HepG2 (cell line): ENCODE measurements around the gene TBXA2R. TPM values are rescaled to one million over a fixed set of nuclear protein-coding genes. Genes with fewer than 3 reads are reported as not detected.

Experiments used
- CCAR2 ChIP-seq: fragments of 200-400 bp; formaldehyde crosslinking; optimal IDR thresholded peaks from 2 replicates; pipeline ENCODE3; 2018; ENCODE audit warnings: low read depth, mild to moderate bottlenecking, low read length, moderate library complexity
- GPN1 ChIP-seq: sonication (generic); formaldehyde crosslinking; IDR thresholded peaks from 2 replicates; pipeline ENCODE4 v1.5.1; 2020; ENCODE audit warnings: missing genetic modification reagents, borderline replicate concordance
- NRL ChIP-seq: sonication (generic); formaldehyde crosslinking; IDR thresholded peaks from 2 replicates; pipeline ENCODE4 v1.5.0; 2020; ENCODE audit warnings: missing genetic modification reagents, mild to moderate bottlenecking, moderate library complexity, borderline replicate concordance
- SP140L ChIP-seq: sonication (generic); formaldehyde crosslinking; IDR thresholded peaks from 2 replicates; pipeline ENCODE4 v1.4.0; 2020; ENCODE audit warnings: missing genetic modification reagents, borderline replicate concordance
- polyA plus RNA-seq, 8 experiments: library from polyadenylated mRNA; depleted of rRNA in 3 of 8; stranded (reverse) in 7 of 8; unstranded in 1 of 8; fragments of >200 nt; fragmentation: Illumina TruSeq in 4 of 8; extraction: Trizol in 4 of 8; gene quantifications; 2 replicates each; pipeline versions ENCODE4 v1.2.1 to v1.2.3, GENCODE V29; 2011 to 2016; ENCODE audit warnings: low read depth in 4 of 8, missing spikeins in 1 of 8, mixed read lengths in 1 of 8; ENCODE audit not compliant: insufficient read depth in 1 of 8
- total RNA-seq, 5 experiments: library from RNA; depleted of rRNA; stranded (reverse); fragments of >200 nt; fragmentation: Illumina TruSeq; extraction: Trizol; gene quantifications; 2 replicates each; pipeline ENCODE4 v1.2.3, GENCODE V29; 2016; ENCODE audit warnings: low read depth in 1 of 5
- TF ChIP-seq, protein P1 (sequence below): sonication (generic); formaldehyde crosslinking; IDR thresholded peaks from 2 replicates; pipeline ENCODE4 v1.8.1; 2023; ENCODE audit warnings: mild to moderate bottlenecking, inconsistent platforms, moderate library complexity, missing genetic modification reagents, borderline replicate concordance
- TF ChIP-seq, protein P2 (sequence below): sonication (generic); formaldehyde crosslinking; IDR thresholded peaks from one replicate; pipeline ENCODE4 v1.5.1; 2020; ENCODE audit warnings: mild to moderate bottlenecking, missing genetic modification reagents; ENCODE audit errors: not compliant biosample characterization

Gene TBXA2R
- total and polyA plus RNA-seq, 2 of the 13 experiments (the other 11 are each of a cell fraction or from before 2014, with no cell fraction given) = 0.09 TPM; not detected in 1

GRCh38 chr19:3645726-3646125 lies 39.1 kb upstream of the TBXA2R start (continued):
- TF ChIP-seq, protein P1, sequence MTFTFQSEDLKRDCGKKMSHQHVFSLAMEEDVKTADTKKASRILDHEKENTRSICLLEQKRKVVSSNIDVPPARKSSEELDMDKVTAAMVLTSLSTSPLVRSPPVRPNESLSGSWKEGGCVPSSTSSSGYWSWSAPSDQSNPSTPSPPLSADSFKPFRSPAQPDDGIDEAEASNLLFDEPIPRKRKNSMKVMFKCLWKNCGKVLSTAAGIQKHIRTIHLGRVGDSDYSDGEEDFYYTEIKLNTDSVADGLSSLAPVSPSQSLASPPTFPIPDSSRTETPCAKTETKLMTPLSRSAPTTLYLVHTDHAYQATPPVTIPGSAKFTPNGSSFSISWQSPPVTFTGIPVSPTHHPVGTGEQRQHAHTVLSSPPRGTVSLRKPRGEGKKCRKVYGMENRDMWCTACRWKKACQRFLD (CRISPR knock-in tag) = no peak
- TF ChIP-seq CCAR2 (no peak), SP140L (CRISPR knock-in tag) (no peak), GPN1 (no peak), NRL (CRISPR knock-in tag) (no peak)
- TF ChIP-seq, protein P2, sequence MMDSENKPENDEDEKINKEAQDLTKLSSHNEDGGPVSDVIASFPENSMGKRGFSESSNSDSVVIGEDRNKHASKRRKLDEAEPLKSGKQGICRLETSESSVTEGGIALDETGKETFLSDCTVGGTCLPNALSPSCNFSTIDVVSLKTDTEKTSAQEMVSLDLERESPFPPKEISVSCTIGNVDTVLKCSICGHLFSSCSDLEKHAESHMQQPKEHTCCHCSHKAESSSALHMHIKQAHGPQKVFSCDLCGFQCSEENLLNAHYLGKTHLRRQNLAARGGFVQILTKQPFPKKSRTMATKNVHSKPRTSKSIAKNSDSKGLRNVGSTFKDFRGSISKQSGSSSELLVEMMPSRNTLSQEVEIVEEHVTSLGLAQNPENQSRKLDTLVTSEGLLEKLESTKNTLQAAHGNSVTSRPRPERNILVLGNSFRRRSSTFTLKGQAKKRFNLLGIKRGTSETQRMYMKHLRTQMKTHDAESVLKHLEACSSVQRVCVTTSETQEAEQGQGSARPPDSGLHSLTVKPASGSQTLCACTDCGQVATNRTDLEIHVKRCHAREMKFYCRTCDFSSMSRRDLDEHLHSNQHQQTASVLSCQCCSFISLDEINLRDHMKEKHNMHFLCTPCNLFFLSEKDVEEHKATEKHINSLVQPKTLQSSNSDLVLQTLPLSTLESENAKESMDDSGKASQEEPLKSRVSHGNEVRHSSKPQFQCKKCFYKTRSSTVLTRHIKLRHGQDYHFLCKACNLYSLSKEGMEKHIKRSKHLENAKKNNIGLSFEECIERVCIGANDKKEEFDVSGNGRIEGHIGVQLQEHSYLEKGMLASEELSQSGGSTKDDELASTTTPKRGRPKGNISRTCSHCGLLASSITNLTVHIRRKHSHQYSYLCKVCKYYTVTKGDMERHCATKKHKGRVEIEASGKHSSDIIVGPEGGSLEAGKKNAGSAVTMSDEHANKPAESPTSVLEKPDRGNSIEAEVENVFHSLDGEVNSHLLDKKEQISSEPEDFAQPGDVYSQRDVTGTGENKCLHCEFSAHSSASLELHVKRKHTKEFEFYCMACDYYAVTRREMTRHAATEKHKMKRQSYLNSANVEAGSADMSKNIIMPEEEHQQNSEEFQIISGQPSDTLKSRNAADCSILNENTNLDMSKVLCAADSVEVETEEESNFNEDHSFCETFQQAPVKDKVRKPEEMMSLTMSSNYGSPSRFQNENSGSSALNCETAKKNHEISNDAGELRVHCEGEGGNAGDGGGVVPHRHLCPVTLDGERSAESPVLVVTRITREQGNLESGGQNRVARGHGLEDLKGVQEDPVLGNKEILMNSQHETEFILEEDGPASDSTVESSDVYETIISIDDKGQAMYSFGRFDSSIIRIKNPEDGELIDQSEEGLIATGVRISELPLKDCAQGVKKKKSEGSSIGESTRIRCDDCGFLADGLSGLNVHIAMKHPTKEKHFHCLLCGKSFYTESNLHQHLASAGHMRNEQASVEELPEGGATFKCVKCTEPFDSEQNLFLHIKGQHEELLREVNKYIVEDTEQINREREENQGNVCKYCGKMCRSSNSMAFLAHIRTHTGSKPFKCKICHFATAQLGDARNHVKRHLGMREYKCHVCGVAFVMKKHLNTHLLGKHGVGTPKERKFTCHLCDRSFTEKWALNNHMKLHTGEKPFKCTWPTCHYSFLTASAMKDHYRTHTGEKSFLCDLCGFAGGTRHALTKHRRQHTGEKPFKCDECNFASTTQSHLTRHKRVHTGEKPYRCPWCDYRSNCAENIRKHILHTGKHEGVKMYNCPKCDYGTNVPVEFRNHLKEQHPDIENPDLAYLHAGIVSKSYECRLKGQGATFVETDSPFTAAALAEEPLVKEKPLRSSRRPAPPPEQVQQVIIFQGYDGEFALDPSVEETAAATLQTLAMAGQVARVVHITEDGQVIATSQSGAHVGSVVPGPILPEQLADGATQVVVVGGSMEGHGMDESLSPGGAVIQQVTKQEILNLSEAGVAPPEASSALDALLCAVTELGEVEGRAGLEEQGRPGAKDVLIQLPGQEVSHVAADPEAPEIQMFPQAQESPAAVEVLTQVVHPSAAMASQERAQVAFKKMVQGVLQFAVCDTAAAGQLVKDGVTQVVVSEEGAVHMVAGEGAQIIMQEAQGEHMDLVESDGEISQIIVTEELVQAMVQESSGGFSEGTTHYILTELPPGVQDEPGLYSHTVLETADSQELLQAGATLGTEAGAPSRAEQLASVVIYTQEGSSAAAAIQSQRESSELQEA = no peak
